ENCODE measurements around the gene PRSS50. TPM values are rescaled to one million over a fixed set of nuclear protein-coding genes. Genes with fewer than 3 reads are reported as not detected.

The PRSS50 gene
- polyA plus RNA-seq, 3 donors: 1.4 to 2.4 (median 2.0) TPM

GRCh38 chr3:46693892-46694226 is 23.8 kb downstream of the PRSS50 start:
- DNase-seq (ENCODE audit: low read depth in 3 of 3, low spot score in 2 of 3): no peak

DNA sequence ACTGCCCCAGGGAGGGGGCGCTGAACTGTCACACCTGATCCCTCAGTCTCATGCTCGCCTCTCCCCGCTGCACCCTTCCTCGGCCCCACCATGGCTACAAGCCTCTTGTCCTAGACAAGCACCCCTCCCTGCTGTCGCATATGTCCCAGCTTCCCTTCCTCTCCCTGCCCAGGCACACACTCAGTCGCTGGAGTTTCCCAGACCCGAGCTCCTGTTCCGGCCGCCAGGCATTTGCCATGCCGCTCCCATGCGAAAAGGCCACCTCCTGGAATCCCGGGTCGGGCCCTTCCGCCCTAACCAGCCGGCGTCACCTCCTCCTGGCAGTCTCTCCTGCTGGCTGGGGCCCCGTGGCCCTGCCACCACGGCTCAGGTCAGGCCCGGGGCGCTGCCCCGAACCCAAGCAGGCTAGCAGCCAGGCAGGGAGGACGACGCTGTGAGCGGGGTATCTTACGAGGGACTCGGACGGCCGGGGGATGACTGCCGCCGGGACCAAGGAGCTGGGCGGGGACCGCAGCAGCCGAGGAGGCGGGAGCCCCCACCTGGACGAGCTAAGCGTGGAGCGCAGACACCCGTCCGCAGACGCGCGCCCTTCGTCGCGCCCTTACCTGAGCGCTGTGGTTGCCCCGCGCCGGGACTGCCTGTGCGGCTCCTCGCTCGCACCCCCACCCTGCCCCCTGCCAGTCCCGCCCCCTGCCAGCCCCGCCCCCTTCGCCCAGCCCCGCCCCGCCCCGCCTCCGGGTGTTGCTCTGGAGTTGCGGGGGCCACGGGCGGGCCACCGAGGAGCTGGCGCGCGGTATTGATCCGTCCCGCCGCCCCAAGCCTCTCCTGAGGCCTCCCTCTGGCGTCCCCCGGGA is 24.4 kb downstream of the PRSS50 start, which contains the start of gene ALS2CL:
ALS2CL (minus strand) TSS at position 642 of the 854 bp plus-strand sequence. CDS start 4,239 bp downstream, outside the sequence.
- no peak for DNase-seq (ENCODE audit: low read depth in 3 of 3, low spot score in 2 of 3)

DNA sequence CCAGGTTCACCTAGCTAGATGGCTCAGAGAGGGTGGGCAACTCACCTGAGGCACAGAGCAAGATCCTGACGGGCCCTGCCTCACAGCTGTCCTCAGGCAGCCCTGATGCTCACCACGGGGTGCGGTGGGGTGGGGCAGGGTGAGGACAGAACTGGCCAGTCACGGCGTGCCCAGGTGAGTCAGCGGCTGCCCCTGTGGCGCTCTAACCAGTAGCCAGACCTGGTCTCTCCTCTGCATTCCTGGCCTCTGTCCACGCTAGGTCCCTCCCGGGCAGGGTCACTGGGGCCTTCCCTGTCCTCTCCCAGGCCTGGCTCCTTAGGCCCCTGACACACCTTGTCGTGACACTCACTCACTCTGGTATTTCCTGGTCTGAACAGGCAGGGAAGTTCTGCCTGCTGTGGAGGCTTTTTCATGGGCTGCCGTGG is 25.1 kb downstream of the PRSS50 start:
- DNase-seq (ENCODE audit: low read depth in 3 of 3, low spot score in 2 of 3): no peak

DNA sequence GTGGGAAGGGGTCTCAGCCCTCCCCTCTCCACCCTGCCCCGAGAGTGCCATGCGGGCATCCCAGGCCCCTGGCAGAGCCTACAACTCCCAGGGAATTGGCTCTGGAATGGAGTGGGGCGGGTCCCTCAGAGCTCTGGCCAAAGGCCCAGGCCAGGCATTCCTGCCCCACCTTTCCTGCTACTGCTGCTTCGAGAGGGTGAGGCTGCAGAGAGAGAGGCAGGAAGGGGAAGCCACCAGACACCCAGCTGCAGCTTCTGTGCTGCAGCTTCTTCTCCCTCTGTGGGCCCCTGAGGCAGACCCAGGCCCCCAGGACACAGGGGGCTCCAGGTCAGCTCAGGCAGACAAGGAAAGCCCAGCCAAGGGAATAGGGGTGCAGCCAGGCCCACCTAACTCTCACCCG is 26.9 kb downstream of the PRSS50 start:
- no peak for DNase-seq (ENCODE audit: low read depth in 3 of 3, low spot score in 2 of 3)

- DNase-seq (ENCODE audit: low read depth in 3 of 3, low spot score in 2 of 3): no peak
Measured at GRCh38 chr3:46685446-46685845, 32.2 kb downstream of the PRSS50 start.

DNA sequence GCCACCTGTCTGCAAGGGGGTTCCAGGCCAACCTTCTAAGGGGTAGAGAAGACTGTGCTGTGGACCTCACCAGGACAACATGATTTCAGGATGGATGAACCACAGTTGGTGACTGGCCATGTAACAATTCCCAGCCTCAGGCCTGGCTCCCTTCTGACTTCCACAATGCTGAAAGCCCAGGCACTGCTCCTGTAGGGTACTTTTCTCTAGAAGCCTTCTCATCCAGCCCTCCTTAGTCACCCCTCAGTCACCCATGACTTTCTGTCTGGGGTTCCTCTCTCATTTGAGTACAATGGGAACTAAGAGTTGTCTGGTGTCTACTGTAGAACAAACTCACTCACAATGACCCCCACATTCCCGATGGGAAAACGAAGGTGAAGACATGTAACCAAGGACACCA is 32.8 kb downstream of the PRSS50 start:
- DNase-seq (ENCODE audit: low read depth in 3 of 3, low spot score in 2 of 3): no peak

- DNase-seq (ENCODE audit: low read depth in 3 of 3, low spot score in 2 of 3): no peak
Measured at GRCh38 chr3:46682974-46683373, 34.7 kb downstream of the PRSS50 start.

DNA sequence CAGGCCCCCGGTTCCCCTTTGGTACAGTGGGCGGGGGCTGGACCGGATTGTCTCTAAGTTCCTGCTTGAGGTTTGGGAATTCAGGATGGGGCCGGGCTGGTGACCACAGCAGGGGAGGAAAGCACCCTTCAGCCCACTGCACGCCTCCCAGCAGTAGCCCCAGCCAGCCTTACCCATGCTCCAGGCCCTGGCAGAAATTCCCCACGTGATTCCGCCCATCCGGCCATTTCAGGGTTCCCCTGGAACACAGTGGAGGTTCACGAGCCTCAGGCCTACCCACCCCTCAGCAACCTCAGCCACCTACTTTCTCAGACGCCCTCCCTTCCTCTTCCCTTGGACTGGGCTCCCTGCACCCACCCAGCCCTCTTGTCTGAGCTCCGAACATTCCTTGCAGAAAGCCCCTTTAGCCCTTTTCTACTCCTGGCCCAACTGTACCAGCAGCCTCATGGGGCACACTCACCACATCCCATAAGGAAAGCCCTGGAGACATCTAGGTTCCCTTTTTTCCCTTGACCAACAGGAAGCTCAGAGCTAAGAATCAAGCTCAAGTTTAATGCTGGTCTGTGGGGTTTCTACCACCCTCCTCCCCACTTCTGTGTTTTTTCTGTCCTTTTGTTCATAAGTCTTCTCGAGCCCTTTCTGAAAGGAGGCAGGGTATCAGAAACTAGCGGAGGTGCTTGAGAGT is 35.7 kb downstream of the PRSS50 start:
- DNase-seq (ENCODE audit: low read depth in 3 of 3, low spot score in 2 of 3): no peak

GRCh38 chr3:46681387-46681786 is 36.3 kb downstream of the PRSS50 start:
- DNase-seq (ENCODE audit: low read depth in 3 of 3, low spot score in 2 of 3): no peak

- no peak for DNase-seq (ENCODE audit: low read depth in 3 of 3, low spot score in 2 of 3)
Measured at GRCh38 chr3:46680298-46680826, 37.3 kb downstream of the PRSS50 start.

DNA sequence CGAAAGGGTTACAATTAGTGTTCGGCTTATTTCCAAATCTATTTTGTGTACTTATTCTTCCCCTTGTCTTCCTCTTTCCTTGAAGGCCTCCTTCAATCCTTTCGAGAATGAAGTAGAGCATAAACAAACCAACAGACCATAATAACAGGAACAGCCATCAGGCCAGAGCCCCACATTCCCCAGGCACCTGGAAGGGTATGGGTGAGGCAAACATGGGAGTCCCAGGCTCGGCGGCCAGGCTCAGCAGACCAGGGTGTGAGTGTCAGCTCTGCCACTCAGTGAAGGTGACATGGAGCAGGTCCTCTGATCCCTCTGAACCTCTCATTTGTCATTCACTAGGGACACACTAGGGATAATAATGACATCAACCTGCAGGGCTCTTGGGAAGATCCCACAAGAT is 38.0 kb downstream of the PRSS50 start:
- no peak for DNase-seq (ENCODE audit: low read depth in 3 of 3, low spot score in 2 of 3)

- DNase-seq (ENCODE audit: low read depth in 3 of 3, low spot score in 2 of 3): no peak
Measured at GRCh38 chr3:46678280-46678679, 39.4 kb downstream of the PRSS50 start.

DNA sequence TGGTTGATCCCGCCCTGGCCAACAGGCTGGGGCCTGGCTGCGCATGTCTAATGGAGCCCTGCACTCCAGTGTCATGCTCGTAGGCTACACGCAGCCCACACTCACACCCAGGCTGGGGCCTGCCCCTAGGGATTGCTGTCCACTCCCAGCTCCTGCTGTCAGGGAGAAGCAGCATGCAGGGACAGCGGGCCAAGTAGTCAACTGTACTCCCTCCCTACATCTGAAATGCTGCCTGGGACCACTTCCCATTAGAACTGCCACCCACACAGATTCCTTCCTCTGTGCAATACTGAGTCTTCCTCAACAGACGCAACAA is 40.3 kb downstream of the PRSS50 start:
- no peak for DNase-seq (ENCODE audit: low read depth in 3 of 3, low spot score in 2 of 3)

GRCh38 chr3:46676601-46677410 is 40.9 kb downstream of the PRSS50 start:
- DNase-seq (ENCODE audit: low read depth in 3 of 3, low spot score in 2 of 3): no peak

DNA sequence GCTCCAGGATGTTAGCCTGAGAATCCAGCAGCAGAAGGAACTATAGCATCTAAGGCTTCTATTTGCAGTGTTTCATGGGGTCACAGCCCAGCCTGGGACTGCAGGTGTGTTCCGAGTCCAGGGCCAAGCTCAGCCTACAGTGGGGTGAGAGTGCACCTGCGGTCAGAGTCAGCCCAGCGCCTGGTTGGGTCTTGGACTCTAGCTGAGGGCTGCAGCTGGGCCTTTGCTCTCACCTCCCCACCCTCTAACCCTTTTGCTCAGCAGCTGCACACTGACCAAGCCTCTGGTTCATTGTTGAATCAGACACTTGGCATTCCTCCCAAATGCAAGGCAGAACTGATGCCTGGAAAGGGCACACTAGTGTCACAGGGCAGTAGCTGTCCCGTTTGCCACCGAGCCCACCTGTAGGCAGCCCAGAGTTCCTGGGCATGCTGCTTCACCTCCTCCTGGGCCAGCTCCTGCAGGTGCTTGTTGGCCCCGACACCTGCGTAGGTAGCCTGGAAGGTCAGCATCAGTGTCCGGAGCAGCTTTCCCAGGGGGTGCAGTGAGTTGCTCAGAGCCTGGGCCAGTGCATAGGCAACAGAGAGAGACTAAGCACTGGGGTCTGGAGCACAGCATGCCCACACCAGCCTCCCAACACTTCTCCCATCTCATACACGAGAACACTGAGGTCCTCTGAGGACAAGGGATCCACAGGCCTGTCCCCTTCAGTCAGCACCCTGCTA is 41.7 kb downstream of the PRSS50 start:
- DNase-seq (ENCODE audit: low read depth in 3 of 3, low spot score in 2 of 3): no peak

DNA sequence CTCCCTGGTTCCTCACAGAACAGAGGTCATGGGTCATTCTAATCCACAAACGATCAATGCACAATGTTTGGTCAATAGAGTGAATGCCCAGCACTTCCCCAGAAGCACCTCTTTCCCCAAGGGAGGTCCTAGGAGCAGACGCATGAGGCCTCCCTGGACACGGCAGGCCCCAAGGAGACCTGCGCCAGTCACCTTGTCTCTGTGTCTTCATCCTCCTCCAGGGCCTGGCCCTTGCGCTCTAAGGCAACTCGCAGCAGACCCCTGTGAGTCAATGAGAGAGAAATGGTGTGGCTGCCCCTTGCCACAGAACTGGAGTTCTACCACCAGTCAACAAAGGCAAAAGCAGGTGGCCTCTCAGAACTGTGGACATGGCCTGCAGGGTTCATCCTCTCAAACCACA is 42.2 kb downstream of the PRSS50 start:
- no peak for DNase-seq (ENCODE audit: low read depth in 3 of 3, low spot score in 2 of 3)

DNA sequence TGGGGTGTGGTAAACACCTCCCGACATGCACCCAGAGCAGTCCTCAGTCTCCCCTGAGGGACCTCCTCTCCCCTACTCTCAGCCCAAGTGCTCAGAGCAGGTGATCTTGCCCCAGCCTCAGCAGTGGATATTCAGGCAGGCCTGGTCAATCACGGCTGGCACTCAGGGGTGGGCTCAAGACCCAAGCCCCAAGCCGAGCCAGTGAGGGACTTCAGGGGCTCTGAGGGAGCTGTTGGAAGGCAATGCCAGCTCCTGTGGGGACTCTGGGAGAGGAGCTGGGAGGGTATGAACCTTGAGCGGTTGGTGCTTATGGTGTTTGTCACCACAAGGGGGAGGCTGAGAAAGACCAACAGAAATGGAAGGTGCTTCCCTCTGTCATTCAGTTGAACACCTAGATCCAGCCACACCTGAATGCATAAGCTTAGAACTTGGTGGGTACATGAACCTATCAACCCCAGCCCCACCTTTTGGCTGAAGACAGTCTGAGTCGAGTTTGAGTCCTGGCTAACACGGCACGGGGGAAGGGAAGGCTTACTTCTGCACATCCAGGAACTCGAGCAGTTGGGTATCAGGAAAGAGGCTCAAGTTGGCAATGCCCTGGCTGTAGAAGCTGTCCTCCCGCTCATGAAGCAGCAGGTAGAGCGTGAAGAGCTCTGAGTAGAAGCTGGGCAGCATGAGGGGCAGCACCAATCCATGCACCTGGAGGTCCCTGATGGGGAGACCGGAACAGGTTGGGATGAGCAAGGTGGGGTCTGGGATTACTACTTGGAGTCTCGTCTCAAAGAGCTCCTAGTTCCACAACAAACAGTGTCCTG is 43.4 kb downstream of the PRSS50 start:
- no peak for DNase-seq (ENCODE audit: low read depth in 3 of 3, low spot score in 2 of 3)

GRCh38 chr3:46673151-46674030 is 44.3 kb downstream of the PRSS50 start:
- no peak for DNase-seq (ENCODE audit: low read depth in 3 of 3, low spot score in 2 of 3)

GRCh38 chr3:46672349-46672695 is 45.3 kb downstream of the PRSS50 start:
- DNase-seq (ENCODE audit: low read depth in 3 of 3, low spot score in 2 of 3): no peak

Measured in right renal cortex interstitium (tissue), 3 donors.